HepG2 (cell line): ENCODE results near the gene COPS9. TPM values are rescaled to one million over a fixed set of nuclear protein-coding genes. Genes with fewer than 3 reads are reported as not detected.

Experiments
- ATAC-seq: fragments of 200-7000 bp; cut with Tn5 transposase; 3 replicates; pipeline ENCODE4 v1.9.1; 2020; ENCODE audit warnings: mild to moderate bottlenecking, moderate library complexity
- BruUV-seq: library from RNA; stranded (reverse); fragments of 400-500 nt; replicated peaks from 2 replicates; lab custom pipeline; 2021; lab: Mats Ljungman, UMichigan
- CTCF ChIA-PET: fragments of 300-600 bp; formaldehyde crosslinking; extraction: SDS; loops from one replicate; lab custom pipeline; 2021; ENCODE audit warnings: low total read pairs, inconsistent platforms, low intra/inter-chr PET ratio; lab: Yijun Ruan, JAX
- POLR2A ChIA-PET: fragments of 350-600 bp; sonication (Branson Sonifier 250); formaldehyde crosslinking; loops from one replicate; lab custom pipeline; 2020; ENCODE audit warnings: antibody characterized with exemption, inconsistent platforms; lab: Yijun Ruan, JAX
- DNase-seq: peaks from one replicate; pipeline ENCODE4 v3.0.0-alpha.2; 2015; ENCODE audit warnings: low spot score
- FAIRE-seq: peaks from 3 replicates; lab custom pipeline; 2011; peaks lifted over from hg19 to GRCh38; lab: Jason Lieb, UNC
- H2AFZ ChIP-seq: one replicate; pipeline ENCODE4 v1.6.1; 2011; ENCODE audit warnings: low read length, inconsistent platforms
- H3K27ac ChIP-seq: fragments of 300-600 bp; 3 replicates; pipeline ENCODE4 v1.8.0; 2011; ENCODE audit warnings: mixed run types, mild to moderate bottlenecking, mixed read lengths, low read length, inconsistent platforms; ENCODE audit not compliant: insufficient read depth; ENCODE audit errors: extremely low read length
- H3K27me3 ChIP-seq, 2 experiments: fragments of 200-600 bp in 1 of 2; 2 replicates in 1 of 2; 3 replicates in 1 of 2; pipeline versions ENCODE4 v1.6.0 to v1.8.0; 2011; ENCODE audit warnings: low read length in 2 of 2, mild to moderate bottlenecking in 2 of 2, moderate library complexity in 2 of 2, inconsistent platforms in 1 of 2; ENCODE audit not compliant: insufficient read depth in 2 of 2, control insufficient read depth in 1 of 2
- H3K36me3 ChIP-seq, 2 experiments: fragments of 200-600 bp in 1 of 2; replicated peaks in 1 of 2; 2 replicates in 1 of 2; 3 replicates in 1 of 2; pipeline versions ENCODE4 v1.5.1 to v1.8.0; 2011; ENCODE audit warnings: low read length in 2 of 2, inconsistent platforms in 1 of 2; ENCODE audit not compliant: insufficient read depth in 2 of 2, control insufficient read depth in 1 of 2
- H3K4me1 ChIP-seq: 2 replicates; pipeline ENCODE4 v1.5.1; 2012; ENCODE audit warnings: low read length, inconsistent platforms; ENCODE audit not compliant: insufficient read depth
- H3K4me2 ChIP-seq: 2 replicates; pipeline ENCODE4 v1.6.0; 2011; ENCODE audit warnings: low read depth, low read length, inconsistent platforms
- H3K4me3 ChIP-seq, 3 experiments: fragments of 200-600 bp in 1 of 3; sonication (generic), shearing (Covaris generic) in 1 of 3; replicated peaks in 1 of 3; 2 replicates each; pipeline ENCODE4 v1.5.1; 2011 to 2016; ENCODE audit warnings: low read length in 3 of 3, inconsistent platforms in 2 of 3, low read depth in 2 of 3, mild to moderate bottlenecking in 2 of 3, control low read depth in 1 of 3, mixed read lengths in 1 of 3; ENCODE audit not compliant: insufficient read depth in 1 of 3
- H3K79me2 ChIP-seq: one replicate; pipeline ENCODE4 v1.6.1; 2011; ENCODE audit warnings: low read length, inconsistent platforms; ENCODE audit not compliant: insufficient read depth
- H3K9ac ChIP-seq: 2 replicates; pipeline ENCODE4 v1.6.0; 2011; ENCODE audit warnings: mild to moderate bottlenecking, low read depth, low read length, inconsistent platforms; ENCODE audit not compliant: insufficient read depth
- H3K9me3 ChIP-seq: 2 replicates; pipeline ENCODE4 v1.5.1; 2012; ENCODE audit warnings: mild to moderate bottlenecking, low read length
- H4K20me1 ChIP-seq: 2 replicates; pipeline ENCODE4 v1.6.0; 2011; ENCODE audit warnings: inconsistent platforms, mild to moderate bottlenecking, low read length, moderate library complexity; ENCODE audit not compliant: insufficient read depth
- KDM5B ChIP-seq: sonication (generic); formaldehyde crosslinking; IDR thresholded peaks from 2 replicates; pipeline ENCODE4 v1.4.0; 2020; ENCODE audit warnings: missing genetic modification reagents, mild to moderate bottlenecking, borderline replicate concordance
- MZF1 ChIP-seq: sonication (generic); formaldehyde crosslinking; IDR thresholded peaks from 2 replicates; pipeline ENCODE4 v1.8.1; 2023; ENCODE audit warnings: mild to moderate bottlenecking, missing genetic modification reagents, borderline replicate concordance
- RBM39 ChIP-seq: fragments of 200-400 bp; formaldehyde crosslinking; IDR thresholded peaks from one replicate; pipeline ENCODE4 v1.6.1; 2018; ENCODE audit warnings: antibody characterized with exemption, mild to moderate bottlenecking, low read depth, low read length; ENCODE audit not compliant: poor library complexity, severe bottlenecking
- ZNF431 ChIP-seq: sonication (generic); formaldehyde crosslinking; IDR thresholded peaks from 2 replicates; pipeline ENCODE4 v1.9.0; 2022; ENCODE audit warnings: missing genetic modification reagents, low read depth, mild to moderate bottlenecking, borderline replicate concordance
- WGBS: methylation state at CpG from one replicate; pipeline ENCODE4 v1.1.6; 2017; ENCODE audit warnings: low lambda C conversion rate; 5-methylcytosine and 5-hydroxymethylcytosine counted together
- in situ Hi-C: cut with HindIII; loops from 2 replicates; pipeline ENCODE4 v1.10.0; 2017; ENCODE audit warnings: low pct_unique_long_range_greater_than_20kb; ENCODE audit not compliant: extremely low pct_ligation_motif_present
- intact Hi-C: fragments of 100-400 bp; cut with micrococcal nuclease; formaldehyde crosslinking; loops from one replicate; pipeline ENCODE4 v1.10.0; 2022; ENCODE audit not compliant: unreplicated experiment
- polyA plus RNA-seq, 8 experiments: library from polyadenylated mRNA; depleted of rRNA in 3 of 8; stranded (reverse) in 7 of 8; unstranded in 1 of 8; fragments of >200 nt; fragmentation: Illumina TruSeq in 4 of 8; extraction: Trizol in 4 of 8; gene quantifications; 2 replicates each; pipeline versions ENCODE4 v1.2.1 to v1.2.3, GENCODE V29; 2011 to 2016; ENCODE audit warnings: low read depth in 4 of 8, missing spikeins in 1 of 8, mixed read lengths in 1 of 8; ENCODE audit not compliant: insufficient read depth in 1 of 8
- total RNA-seq, 5 experiments: library from RNA; depleted of rRNA; stranded (reverse); fragments of >200 nt; fragmentation: Illumina TruSeq; extraction: Trizol; gene quantifications; 2 replicates each; pipeline ENCODE4 v1.2.3, GENCODE V29; 2016; ENCODE audit warnings: low read depth in 1 of 5
- TF ChIP-seq, protein P1 (sequence below): fragments of 450-650 bp; IDR thresholded peaks from 2 replicates; pipeline ENCODE4 v1.6.1; 2016

Gene COPS9
- total and polyA plus RNA-seq, 2 of the 13 experiments (the other 11 are each of a cell fraction or from before 2014, with no cell fraction given), result 180 to 247 TPM

DNA sequence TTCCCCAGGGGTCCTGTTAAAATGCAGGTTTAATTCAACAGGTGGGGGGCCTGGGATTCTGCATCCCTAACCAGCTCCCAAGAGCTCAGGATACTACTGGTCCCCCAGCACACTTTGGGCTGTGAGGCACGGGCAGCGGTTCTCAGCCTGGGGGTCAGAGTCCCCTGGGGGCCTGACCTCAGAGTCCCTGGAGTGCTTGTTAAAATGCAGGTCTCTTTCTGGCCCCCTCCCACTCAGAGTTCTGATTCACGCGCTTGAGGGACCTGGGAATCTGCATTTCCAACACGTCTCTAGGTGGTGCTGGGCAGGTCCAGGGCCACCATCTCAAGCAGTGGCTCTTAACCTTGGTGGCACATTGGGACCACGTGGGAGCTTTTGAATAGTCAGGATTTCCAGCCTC, 7.2 kb upstream of the COPS9 start:
- POLR2A ChIA-PET, result interaction anchor here (1.0 kb wide), 1 partner anchor 83 kb away, joined by 4 read pairs; no protein-coding TSS in a partner anchor
- Histone ChIP-seq H3K27ac (no peak overlapping the region), H3K4me3 (no peak overlapping the region; a peak in 1 of 6 replicates), H3K9me3 (no peaks in the 10 kb centered on the region), H4K20me1 (no peaks in the 10 kb centered on the region), H3K79me2 (no peaks in the 10 kb centered on the region), H2AFZ (no peak overlapping the region), H3K36me3 (no peaks in the 10 kb centered on the region), H3K4me2 (peak overlapping the region; percentile 50; the same call in 1 of the 2 replicates), H3K4me1 (peaks cover 19% of the 10 kb centered on the region; the same call in 1 of the 2 replicates), H3K27me3 (peaks cover 11 to 72% of the 10 kb centered on the region in 2 experiments; a peak in 4 of 5 replicates), H3K9ac (no peak overlapping the region)
- BruUV-seq, result no TSS peak
- in situ Hi-C loops, result loop anchor here (5.0 kb wide), 2 partner anchors 81 to 321 kb away; no protein-coding TSS in a partner anchor
- ATAC-seq (no peak), FAIRE-seq (no peak), DNase-seq (no peak)
- CTCF ChIA-PET, result interaction anchor here (1.2 to 4.2 kb wide), 3 partner anchors 81 to 130 kb away, joined by 3 to 103 read pairs (median 5); no protein-coding TSS in a partner anchor
- intact Hi-C loops, result loop anchor here (1.0 to 10.0 kb wide), 2 partner anchors 82 to 208 kb away; no protein-coding TSS in a partner anchor
- TF ChIP-seq ZNF431 (CRISPR knock-in tag) (no peak), KDM5B (CRISPR knock-in tag) (0 out of 2 replicates have a peak, but pooled peaks have one; percentile 11), RBM39 (peak; percentile 8), MZF1 (no peak)
- TF ChIP-seq, protein P1, sequence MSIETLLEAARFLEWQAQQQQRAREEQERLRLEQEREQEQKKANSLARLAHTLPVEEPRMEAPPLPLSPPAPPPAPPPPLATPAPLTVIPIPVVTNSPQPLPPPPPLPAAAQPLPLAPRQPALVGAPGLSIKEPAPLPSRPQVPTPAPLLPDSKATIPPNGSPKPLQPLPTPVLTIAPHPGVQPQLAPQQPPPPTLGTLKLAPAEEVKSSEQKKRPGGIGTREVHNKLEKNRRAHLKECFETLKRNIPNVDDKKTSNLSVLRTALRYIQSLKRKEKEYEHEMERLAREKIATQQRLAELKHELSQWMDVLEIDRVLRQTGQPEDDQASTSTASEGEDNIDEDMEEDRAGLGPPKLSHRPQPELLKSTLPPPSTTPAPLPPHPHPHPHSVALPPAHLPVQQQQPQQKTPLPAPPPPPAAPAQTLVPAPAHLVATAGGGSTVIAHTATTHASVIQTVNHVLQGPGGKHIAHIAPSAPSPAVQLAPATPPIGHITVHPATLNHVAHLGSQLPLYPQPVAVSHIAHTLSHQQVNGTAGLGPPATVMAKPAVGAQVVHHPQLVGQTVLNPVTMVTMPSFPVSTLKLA, result peak; percentile 15; the same call in 1 of the 2 replicates
- WGBS, result 49% methylated on average over 6 of the region's 6 CpGs
